H1 (cell line): ENCODE data around the gene KCNK2.

Experiments
- ASH2L ChIP-seq: fragments of 200-600, 300-600 bp; sonication (generic); IDR thresholded peaks from one replicate; pipeline ENCODE4 v1.7.1; 2017; ENCODE audit warnings: low read length
- BCL11A ChIP-seq, 2 experiments: IDR thresholded peaks; one replicate each; pipeline ENCODE4 v1.6.1; 2011; ENCODE audit warnings: low read depth in 2 of 2, low read length in 2 of 2, mild to moderate bottlenecking in 2 of 2
- BRCA1 ChIP-seq: IDR thresholded peaks from 2 replicates; pipeline ENCODE4 v1.6.1; 2012; ENCODE audit warnings: low read depth, low read length, improper control_type of control experiment
- CHD2 ChIP-seq: IDR thresholded peaks from 2 replicates; pipeline ENCODE4 v1.6.1; 2012; ENCODE audit warnings: low read length, improper control_type of control experiment
- CREB1 ChIP-seq: IDR thresholded peaks from 2 replicates; pipeline ENCODE4 v1.6.1; 2012; ENCODE audit warnings: inconsistent platforms
- CTCF ChIP-seq, 3 experiments: IDR thresholded peaks; 1 replicate in 2 of 3; 2 replicates in 1 of 3; pipeline versions ENCODE4 v1.5.1 to v1.6.1; 2011; ENCODE audit warnings: low read length in 3 of 3, mild to moderate bottlenecking in 3 of 3, inconsistent platforms in 2 of 3, low read depth in 1 of 3, moderate library complexity in 1 of 3; ENCODE audit not compliant: insufficient read depth in 1 of 3; ENCODE audit errors: control extremely low read depth in 1 of 3
- EP300 ChIP-seq, 2 experiments: IDR thresholded peaks; 1 replicate in 1 of 2; 2 replicates in 1 of 2; pipeline ENCODE4 v1.6.1; 2011 to 2012; ENCODE audit warnings: low read depth in 2 of 2, low read length in 2 of 2, mild to moderate bottlenecking in 2 of 2, borderline replicate concordance in 1 of 2, inconsistent platforms in 1 of 2, moderate library complexity in 1 of 2
- EZH2 ChIP-seq: fragments of 200-600 bp; sonication (generic); IDR thresholded peaks from 2 replicates; pipeline ENCODE4 v1.7.1; 2012; ENCODE audit warnings: low read depth, mild to moderate bottlenecking, moderate library complexity, low read length, inconsistent platforms; ENCODE audit not compliant: severe bottlenecking
- NRF1 ChIP-seq: IDR thresholded peaks from 2 replicates; pipeline ENCODE4 v1.6.1; 2011; ENCODE audit warnings: mild to moderate bottlenecking, low read depth, low read length, improper control_type of control experiment
- RFX5 ChIP-seq: IDR thresholded peaks from 2 replicates; pipeline ENCODE4 v1.6.1; 2011; ENCODE audit warnings: low read depth, low read length, improper control_type of control experiment, borderline replicate concordance
- SP1 ChIP-seq: IDR thresholded peaks from 2 replicates; pipeline ENCODE4 v1.6.1; 2011; ENCODE audit warnings: low read depth, low read length
- SUZ12 ChIP-seq: fragments of 200-600 bp; sonication (generic); IDR thresholded peaks from 2 replicates; pipeline ENCODE4 v1.6.1; 2012; ENCODE audit warnings: mild to moderate bottlenecking, inconsistent platforms, low read length, moderate library complexity, mixed read lengths
- TAF1 ChIP-seq: IDR thresholded peaks from 2 replicates; pipeline ENCODE4 v1.6.1; 2011; ENCODE audit warnings: mild to moderate bottlenecking, low read depth, low read length
- TEAD4 ChIP-seq: IDR thresholded peaks from 2 replicates; pipeline ENCODE4 v1.6.1; 2012; ENCODE audit warnings: low read depth, low read length, inconsistent platforms, mixed read lengths

- TF ChIP-seq TAF1 (no peak), CTCF (IDR thresholded peaks at IDR 0.05; ENCODE audit: control extremely low read depth in 1 of 3, insufficient read depth in 1 of 3, low read depth in 1 of 3, low read length in 3 of 3) (no peak), CREB1 (no peak), TEAD4 (no peak), SP1 (no peak), SUZ12 (no peak), BCL11A (IDR thresholded peaks at IDR 0.05; ENCODE audit: low read depth in 2 of 2, low read length in 2 of 2) (no peak), EP300 (IDR thresholded peaks at IDR 0.05; ENCODE audit: borderline replicate concordance in 1 of 2, low read depth in 2 of 2, low read length in 2 of 2) (no peak), BRCA1 (no peak), NRF1 (no peak), RFX5 (no peak), ASH2L (no peak), EZH2 (no peak), CHD2 (no peak)
These were observed 200.0 kb downstream of the KCNK2 start for GRCh38 chr1:215282557-215282956.
